Vagina (tissue), 2 donors: ENCODE measurements around the gene CALN1. TPM values are rescaled to one million over a fixed set of nuclear protein-coding genes. Genes with fewer than 3 reads are reported as not detected.

Source experiments
- DNase-seq, 2 donors: peaks; one replicate each; pipeline ENCODE4 v3.0.0-alpha.2; 2017; ENCODE audit errors: extremely low spot score in 2 of 2
- H3K27ac ChIP-seq: fragments of 200-600 bp; sonication (generic); one replicate; pipeline ENCODE4 v1.5.1; 2019
- H3K27me3 ChIP-seq: fragments of 200-600 bp; sonication (generic); one replicate; pipeline ENCODE4 v1.5.1; 2019
- H3K36me3 ChIP-seq, 2 donors: fragments of 200-600 bp; sonication (generic); one replicate each; pipeline ENCODE4 v1.5.1; 2017 to 2019
- H3K4me1 ChIP-seq: fragments of 200-600 bp; sonication (generic); one replicate; pipeline ENCODE4 v1.5.1; 2019
- H3K4me3 ChIP-seq, 2 donors: fragments of 200-600 bp; sonication (generic); 1 replicate in 1 of 2; 2 replicates in 1 of 2; pipeline ENCODE4 v1.5.1; 2016 to 2019
- H3K9me3 ChIP-seq: fragments of 200-600 bp; sonication (generic); one replicate; pipeline ENCODE4 v1.5.1; 2019
- CTCF ChIP-seq, 3 experiments: fragments of 450-650 bp in 2 of 3; fragments of 200-600 bp in 1 of 3; sonication (generic) in 1 of 3; IDR thresholded peaks; one replicate each; pipeline ENCODE4 v1.5.1; 2017 to 2019; ENCODE audit warnings: antibody characterized with exemption in 3 of 3, mild to moderate bottlenecking in 2 of 3, moderate library complexity in 2 of 3
- POLR2A ChIP-seq, 2 donors: fragments of 450-650 bp; IDR thresholded peaks; one replicate each; pipeline ENCODE4 v1.6.1; 2017; ENCODE audit warnings: antibody characterized with exemption in 2 of 2, mild to moderate bottlenecking in 2 of 2, moderate library complexity in 2 of 2
- POLR2AphosphoS5 ChIP-seq, 2 donors: sonication (generic); formaldehyde crosslinking; IDR thresholded peaks; one replicate each; pipeline ENCODE4 v1.9.0; 2017; ENCODE audit warnings: antibody characterized with exemption in 2 of 2, mild to moderate bottlenecking in 2 of 2, low read depth in 1 of 2; ENCODE audit not compliant: insufficient read depth in 1 of 2
- intact Hi-C: fragments of 100-400 bp; cut with DNase I; formaldehyde crosslinking; loops from one replicate; pipeline ENCODE4 v1.15.1; 2023
- total RNA-seq: library from RNA; depleted of rRNA; stranded (reverse); fragments of >200 nt; gene quantifications from one replicate; pipeline ENCODE4 v1.2.3, GENCODE V29; 2016

CALN1 gene
- total RNA-seq, 1 donor from 2014 or later = 6.9 TPM

- no peak for DNase-seq
- Histone ChIP-seq H3K27ac (no peak overlapping the region), H3K36me3 (no peaks in the 10 kb centered on the region), H3K4me3 (no peak overlapping the region), H3K27me3 (no peaks in the 10 kb centered on the region), H3K9me3 (no peaks in the 10 kb centered on the region), H3K4me1 (no peaks in the 10 kb centered on the region)
- intact Hi-C loops = no loop called here
- TF ChIP-seq POLR2AphosphoS5 (IDR thresholded peaks at IDR 0.05; ENCODE audit: insufficient read depth in 1 of 2, low read depth in 1 of 2) (no peak), CTCF (IDR thresholded peaks at IDR 0.05) (no peak), POLR2A (IDR thresholded peaks at IDR 0.05) (no peak)
These were observed 363.7 kb downstream of the CALN1 start for GRCh38 chr7:72048420-72048819.

GRCh38 chr7:72042855-72043254 is 369.3 kb downstream of the CALN1 start:
- Histone ChIP-seq H3K9me3 (no peaks in the 10 kb centered on the region), H3K36me3 (no peaks in the 10 kb centered on the region), H3K27me3 (no peaks in the 10 kb centered on the region), H3K27ac (no peak overlapping the region), H3K4me3 (no peak overlapping the region), H3K4me1 (no peaks in the 10 kb centered on the region)
- no peak for DNase-seq
- intact Hi-C loops = no loop called here
- TF ChIP-seq POLR2AphosphoS5 (IDR thresholded peaks at IDR 0.05; ENCODE audit: insufficient read depth in 1 of 2, low read depth in 1 of 2) (no peak), CTCF (IDR thresholded peaks at IDR 0.05) (no peak), POLR2A (IDR thresholded peaks at IDR 0.05) (no peak)

GRCh38 chr7:72040641-72041040 is 371.5 kb downstream of the CALN1 start:
- Histone ChIP-seq H3K27ac (no peak overlapping the region), H3K36me3 (no peaks in the 10 kb centered on the region), H3K9me3 (no peaks in the 10 kb centered on the region), H3K4me3 (no peak overlapping the region), H3K4me1 (no peaks in the 10 kb centered on the region), H3K27me3 (no peaks in the 10 kb centered on the region)
- DNase-seq = no peak
- intact Hi-C loops = no loop called here
- TF ChIP-seq POLR2A (IDR thresholded peaks at IDR 0.05) = no peak
- TF ChIP-seq POLR2AphosphoS5 (IDR thresholded peaks at IDR 0.05; ENCODE audit: insufficient read depth in 1 of 2, low read depth in 1 of 2) = no peak
- TF ChIP-seq CTCF (IDR thresholded peaks at IDR 0.05) = no peak

- no peak overlapping the region for H3K4me3 ChIP-seq
- H3K9me3 ChIP-seq = no peaks in the 10 kb centered on the region
- H3K27ac ChIP-seq = no peak overlapping the region
- no peaks in the 10 kb centered on the region for H3K4me1 ChIP-seq
- TF ChIP-seq CTCF (IDR thresholded peaks at IDR 0.05) = no peak
- no peak for TF ChIP-seq POLR2AphosphoS5 (IDR thresholded peaks at IDR 0.05; ENCODE audit: insufficient read depth in 1 of 2, low read depth in 1 of 2)
- TF ChIP-seq POLR2A (IDR thresholded peaks at IDR 0.05) = no peak
- peak in 1 of 2 donors; percentile 61 for DNase-seq
- H3K36me3 ChIP-seq = no peaks in the 10 kb centered on the region
- intact Hi-C loops = no loop called here
- H3K27me3 ChIP-seq = no peaks in the 10 kb centered on the region
These were observed 372.7 kb downstream of the CALN1 start for GRCh38 chr7:72039460-72039859.

GRCh38 chr7:72038022-72038732 is 374.0 kb downstream of the CALN1 start:
- Histone ChIP-seq H3K4me1 (no peaks in the 10 kb centered on the region), H3K36me3 (no peaks in the 10 kb centered on the region), H3K4me3 (no peak overlapping the region), H3K27ac (no peak overlapping the region), H3K27me3 (no peaks in the 10 kb centered on the region), H3K9me3 (no peaks in the 10 kb centered on the region)
- intact Hi-C loops = no loop called here
- TF ChIP-seq CTCF (IDR thresholded peaks at IDR 0.05) = no peak
- TF ChIP-seq POLR2AphosphoS5 (IDR thresholded peaks at IDR 0.05; ENCODE audit: insufficient read depth in 1 of 2, low read depth in 1 of 2) = no peak
- no peak for TF ChIP-seq POLR2A (IDR thresholded peaks at IDR 0.05)
- peak in 1 of 2 donors; percentile 49 for DNase-seq
